Fibroblast of the aortic adventitia (primary cell): Measurements from ENCODE around the gene PLEKHA7. TPM values are rescaled to one million over a fixed set of nuclear protein-coding genes. Genes with fewer than 3 reads are reported as not detected.

Experiments used
- DNase-seq: peaks from one replicate; pipeline ENCODE4 v3.0.0-alpha.2; 2010; ENCODE audit warnings: low read depth
- H3K4me3 ChIP-seq: 2 replicates; pipeline ENCODE4 v1.5.1; 2011; ENCODE audit warnings: low read depth, mild to moderate bottlenecking, control low read depth, low read length, moderate library complexity
- total RNA-seq: library from RNA; depleted of rRNA; stranded (reverse); fragments of >200 nt; gene quantifications from 2 replicates; pipeline ENCODE4 v1.2.3, GENCODE V29; 2012; ENCODE audit warnings: low replicate concordance
- TF ChIP-seq, protein P1 (sequence below): IDR thresholded peaks from 2 replicates; pipeline ENCODE4 v1.5.1; 2011; ENCODE audit warnings: mild to moderate bottlenecking, low read length, control low read depth, inconsistent platforms; ENCODE audit not compliant: insufficient read depth

Gene PLEKHA7
- total RNA-seq, 1 donor = 0.09 TPM

- DNase-seq = no peak
- no peak overlapping the region for H3K4me3 ChIP-seq
Observed at GRCh38 chr11:16799890-16800289, 214.3 kb downstream of the PLEKHA7 start.

GRCh38 chr11:16799221-16799620 is 215.0 kb downstream of the PLEKHA7 start:
- TF ChIP-seq, protein P1, sequence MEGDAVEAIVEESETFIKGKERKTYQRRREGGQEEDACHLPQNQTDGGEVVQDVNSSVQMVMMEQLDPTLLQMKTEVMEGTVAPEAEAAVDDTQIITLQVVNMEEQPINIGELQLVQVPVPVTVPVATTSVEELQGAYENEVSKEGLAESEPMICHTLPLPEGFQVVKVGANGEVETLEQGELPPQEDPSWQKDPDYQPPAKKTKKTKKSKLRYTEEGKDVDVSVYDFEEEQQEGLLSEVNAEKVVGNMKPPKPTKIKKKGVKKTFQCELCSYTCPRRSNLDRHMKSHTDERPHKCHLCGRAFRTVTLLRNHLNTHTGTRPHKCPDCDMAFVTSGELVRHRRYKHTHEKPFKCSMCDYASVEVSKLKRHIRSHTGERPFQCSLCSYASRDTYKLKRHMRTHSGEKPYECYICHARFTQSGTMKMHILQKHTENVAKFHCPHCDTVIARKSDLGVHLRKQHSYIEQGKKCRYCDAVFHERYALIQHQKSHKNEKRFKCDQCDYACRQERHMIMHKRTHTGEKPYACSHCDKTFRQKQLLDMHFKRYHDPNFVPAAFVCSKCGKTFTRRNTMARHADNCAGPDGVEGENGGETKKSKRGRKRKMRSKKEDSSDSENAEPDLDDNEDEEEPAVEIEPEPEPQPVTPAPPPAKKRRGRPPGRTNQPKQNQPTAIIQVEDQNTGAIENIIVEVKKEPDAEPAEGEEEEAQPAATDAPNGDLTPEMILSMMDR = no peak
- no peak for DNase-seq
- no peak overlapping the region for H3K4me3 ChIP-seq

More at GRCh38 chr11:16799890-16800289, 214.3 kb downstream of the PLEKHA7 start:
- TF ChIP-seq, protein P1 = no peak

DNA sequence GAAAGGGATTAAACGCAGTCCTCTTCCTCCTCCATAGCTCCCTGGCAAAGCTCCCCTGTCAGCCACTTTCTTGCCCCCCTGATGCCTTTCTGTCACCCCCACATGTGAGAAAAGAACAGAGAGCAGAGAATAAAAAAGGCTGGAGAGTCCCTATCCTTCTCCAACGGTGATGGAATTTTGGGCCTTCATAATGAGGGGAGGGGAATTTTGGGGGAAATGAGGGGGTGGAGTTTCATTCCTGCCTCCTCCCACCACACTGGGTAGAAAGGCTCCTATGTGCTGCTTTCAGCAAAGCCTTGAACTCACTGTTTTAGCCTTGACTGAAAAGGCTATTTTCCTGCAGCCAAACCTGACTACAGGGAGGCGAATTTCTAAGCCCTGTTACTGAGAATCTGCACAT is 216.4 kb downstream of the PLEKHA7 start:
- TF ChIP-seq, protein P1 = no peak
- H3K4me3 ChIP-seq = no peak overlapping the region
- DNase-seq = no peak

- no peak for DNase-seq
- H3K4me3 ChIP-seq = no peak overlapping the region
- TF ChIP-seq, protein P1 = no peak
Observed at GRCh38 chr11:16796311-16796710, 217.9 kb downstream of the PLEKHA7 start.

GRCh38 chr11:16795146-16795545 is 219.1 kb downstream of the PLEKHA7 start:
- DNase-seq = no peak
- TF ChIP-seq, protein P1 = no peak
- no peak overlapping the region for H3K4me3 ChIP-seq

DNA sequence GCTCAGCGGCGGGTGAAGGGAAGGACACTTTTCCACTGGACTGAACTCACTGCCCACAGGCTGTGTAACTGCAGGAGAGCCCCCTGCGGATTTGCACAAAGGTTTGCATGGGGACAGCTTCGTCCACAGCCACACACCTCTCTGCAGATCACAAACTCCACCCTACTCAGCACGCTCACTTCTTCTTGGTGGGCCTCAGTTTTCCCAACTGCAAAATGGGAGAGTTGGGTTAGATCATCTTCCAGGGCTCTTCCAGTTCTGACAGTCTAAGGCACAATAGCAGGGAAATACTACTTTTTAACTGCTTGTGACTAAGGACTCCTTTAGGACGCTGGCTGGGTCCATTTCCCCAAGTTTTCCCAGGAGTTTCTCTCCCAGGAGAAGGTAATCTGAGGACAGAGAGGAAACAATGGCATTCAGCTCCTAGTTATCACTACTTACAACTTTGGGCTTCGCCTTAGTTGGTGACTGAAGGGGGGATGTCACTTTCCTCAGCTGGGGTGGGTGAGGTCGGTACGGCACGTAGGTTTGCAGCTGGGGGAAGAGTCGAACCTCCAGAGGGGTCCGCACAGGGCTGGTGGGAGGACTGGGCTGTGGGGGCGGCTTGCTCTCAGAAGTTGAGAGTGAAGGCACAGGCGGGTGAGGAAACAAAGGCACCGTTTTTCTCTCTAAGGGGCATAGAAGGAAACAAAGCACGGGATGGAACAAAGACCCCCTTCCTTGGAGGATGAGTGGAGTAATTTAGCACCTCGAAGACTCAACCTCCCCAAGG is 220.0 kb downstream of the PLEKHA7 start:
- no peak for DNase-seq
- no peak overlapping the region for H3K4me3 ChIP-seq
- TF ChIP-seq, protein P1 = no peak
